Calu3 (cell line): ENCODE data around the gene PGAM2. TPM values are rescaled to one million over a fixed set of nuclear protein-coding genes. Genes with fewer than 3 reads are reported as not detected.
"Not testable (repeated sequence)": the region's sequence is repeated elsewhere in the genome, so short reads cannot be mapped to it uniquely, and the experiment has no call there.

Experiments
- BruUV-seq: library from RNA; stranded (reverse); fragments of 400-500 nt; replicated peaks from 2 replicates; lab custom pipeline; 2021; lab: Mats Ljungman, UMichigan
- CTCF ChIA-PET: fragments of 300-600 bp; sonication (Branson Sonifier 250); formaldehyde crosslinking; loops from one replicate; lab custom pipeline; 2022; ENCODE audit warnings: antibody characterized with exemption; lab: Charles Lee
- DNase-seq: peaks from one replicate; pipeline ENCODE4 v3.0.0; 2022
- H3K27ac Mint-ChIP-seq: one replicate; pipeline ENCODE4 v1.8.0; 2022; ENCODE audit warnings: mixed read lengths; ENCODE audit not compliant: unreplicated experiment
- H3K27me3 Mint-ChIP-seq: one replicate; pipeline ENCODE4 v1.8.0; 2022; ENCODE audit warnings: mixed read lengths; ENCODE audit not compliant: unreplicated experiment
- H3K36me3 Mint-ChIP-seq: one replicate; pipeline ENCODE4 v1.8.0; 2022; ENCODE audit warnings: mild to moderate bottlenecking, moderate library complexity, mixed read lengths; ENCODE audit not compliant: insufficient read depth, unreplicated experiment
- H3K4me1 Mint-ChIP-seq: one replicate; pipeline ENCODE4 v1.8.0; 2022; ENCODE audit warnings: mild to moderate bottlenecking, low read depth, mixed read lengths; ENCODE audit not compliant: unreplicated experiment
- H3K4me3 Mint-ChIP-seq: one replicate; pipeline ENCODE4 v1.8.0; 2022; ENCODE audit warnings: mild to moderate bottlenecking, low read depth, moderate library complexity, mixed read lengths; ENCODE audit not compliant: unreplicated experiment
- H3K9me3 Mint-ChIP-seq: one replicate; pipeline ENCODE4 v1.8.0; 2022; ENCODE audit warnings: low read depth, mixed read lengths; ENCODE audit not compliant: unreplicated experiment
- intact Hi-C: fragments of 100-400 bp; cut with micrococcal nuclease; formaldehyde crosslinking; loops from one replicate; pipeline ENCODE4 v1.10.0; 2022; ENCODE audit not compliant: unreplicated experiment
- microRNA-seq: library from miRNA; unstranded; fragments of <30 nt; microRNA quantifications from one replicate; pipeline ENCODE4 v1.2.0, GENCODE V29; 2022
- total RNA-seq: library from RNA; stranded (reverse); gene quantifications from 2 replicates; pipeline ENCODE4 v1.2.3, GENCODE V29; 2022
- TF ChIP-seq, protein P1 (sequence below): fragments of 200-600 bp; IDR thresholded peaks from one replicate; pipeline ENCODE4 v1.8.0; 2022; ENCODE audit warnings: antibody characterized with exemption; ENCODE audit not compliant: unreplicated experiment

The PGAM2 gene
- total RNA-seq, 1 experiment from 2014 or later, result 0.87 TPM

DNA sequence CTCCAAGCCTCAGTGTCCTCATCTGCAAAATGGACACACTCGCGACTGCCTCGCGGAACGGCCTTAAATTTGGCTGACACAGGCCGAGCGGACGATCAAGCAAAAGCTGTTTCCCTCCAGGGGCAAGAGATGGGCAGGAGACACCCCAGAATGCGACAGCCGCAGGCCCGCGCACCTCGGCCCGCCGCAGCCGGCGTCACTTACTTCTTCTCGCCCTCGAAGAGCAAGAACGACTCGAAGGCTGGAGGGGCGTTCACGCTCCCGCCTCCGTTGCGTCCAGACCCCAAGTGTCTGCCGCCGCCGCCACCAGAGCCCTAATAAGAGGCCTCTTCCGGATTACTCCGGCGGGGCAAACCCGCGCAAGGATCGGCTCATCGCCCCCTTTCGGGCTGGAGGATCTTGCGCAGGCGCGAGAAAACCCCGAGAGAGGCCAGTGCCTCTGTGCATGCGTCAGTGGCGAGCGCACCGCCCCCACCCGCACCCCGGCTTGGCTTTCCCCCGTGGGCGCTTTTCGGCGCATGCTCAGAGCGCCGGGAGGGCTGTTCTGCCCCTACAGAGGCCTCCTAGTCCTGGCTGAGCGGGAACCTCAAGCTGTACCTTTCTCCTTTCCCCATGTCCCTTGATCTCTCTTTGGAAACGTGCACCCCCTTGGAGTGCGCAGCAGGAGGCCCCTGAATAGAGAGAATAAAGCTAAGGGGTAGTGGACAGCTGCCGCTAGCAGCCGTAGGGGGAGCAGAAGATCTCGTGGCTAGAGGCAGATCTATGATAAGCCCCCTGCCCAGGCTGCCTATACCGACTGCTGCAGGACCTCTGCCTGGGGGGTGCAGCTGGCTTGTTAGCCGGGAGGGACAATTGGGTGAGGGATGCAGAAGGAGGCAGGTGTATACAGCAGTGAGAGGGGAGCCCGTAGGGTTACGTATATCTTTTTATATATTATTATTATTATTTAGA, 46.2 kb downstream of the PGAM2 start:
- Mint-ChIP-seq H3K27ac (peak overlapping the region; percentile 58), H3K36me3 (peaks cover 22% of the 10 kb centered on the region), H3K4me3 (peak overlapping the region; percentile 85)
- BruUV-seq, H3K4me1 Mint-ChIP-seq, intact Hi-C loops, H3K27me3 Mint-ChIP-seq, H3K9me3 Mint-ChIP-seq: not testable (repeated sequence)
- peak; percentile 100 for DNase-seq
- TF ChIP-seq, protein P1, sequence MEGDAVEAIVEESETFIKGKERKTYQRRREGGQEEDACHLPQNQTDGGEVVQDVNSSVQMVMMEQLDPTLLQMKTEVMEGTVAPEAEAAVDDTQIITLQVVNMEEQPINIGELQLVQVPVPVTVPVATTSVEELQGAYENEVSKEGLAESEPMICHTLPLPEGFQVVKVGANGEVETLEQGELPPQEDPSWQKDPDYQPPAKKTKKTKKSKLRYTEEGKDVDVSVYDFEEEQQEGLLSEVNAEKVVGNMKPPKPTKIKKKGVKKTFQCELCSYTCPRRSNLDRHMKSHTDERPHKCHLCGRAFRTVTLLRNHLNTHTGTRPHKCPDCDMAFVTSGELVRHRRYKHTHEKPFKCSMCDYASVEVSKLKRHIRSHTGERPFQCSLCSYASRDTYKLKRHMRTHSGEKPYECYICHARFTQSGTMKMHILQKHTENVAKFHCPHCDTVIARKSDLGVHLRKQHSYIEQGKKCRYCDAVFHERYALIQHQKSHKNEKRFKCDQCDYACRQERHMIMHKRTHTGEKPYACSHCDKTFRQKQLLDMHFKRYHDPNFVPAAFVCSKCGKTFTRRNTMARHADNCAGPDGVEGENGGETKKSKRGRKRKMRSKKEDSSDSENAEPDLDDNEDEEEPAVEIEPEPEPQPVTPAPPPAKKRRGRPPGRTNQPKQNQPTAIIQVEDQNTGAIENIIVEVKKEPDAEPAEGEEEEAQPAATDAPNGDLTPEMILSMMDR, result peak; percentile 82
- CTCF ChIA-PET, result interaction anchor here (1.1 to 1.5 kb wide), 4 partner anchors 25 to 396 kb away, joined by 3 to 4 read pairs (median 3); partner anchors contain the start of gene DBNL

DNA sequence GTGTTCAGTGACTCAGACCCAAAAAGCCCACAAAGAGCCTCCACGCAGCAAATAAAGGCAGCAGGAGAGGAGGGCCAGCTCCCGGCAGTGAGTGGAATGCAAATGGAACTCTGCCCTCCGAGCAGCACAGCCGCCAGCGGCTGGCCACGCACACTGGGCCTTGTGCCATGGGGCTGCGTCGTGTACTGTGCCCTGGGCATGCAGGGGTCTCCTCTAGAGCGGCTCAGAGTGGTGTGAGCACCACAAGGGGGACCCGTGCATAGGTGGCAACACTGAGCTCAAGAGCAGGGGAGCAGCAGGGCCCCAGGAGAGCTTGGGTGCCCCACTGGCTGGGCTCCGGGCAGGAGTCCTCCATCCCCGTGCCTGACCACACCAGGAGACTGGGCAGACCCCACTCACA, 50.3 kb downstream of the PGAM2 start:
- H3K27me3 Mint-ChIP-seq, intact Hi-C loops, H3K4me1 Mint-ChIP-seq, BruUV-seq, H3K9me3 Mint-ChIP-seq, CTCF ChIA-PET, DNase-seq, H3K4me3 Mint-ChIP-seq, H3K27ac Mint-ChIP-seq: not testable (repeated sequence)
- peaks cover 27% of the 10 kb centered on the region for H3K36me3 Mint-ChIP-seq

Small RNA genes lying within 50 kb of the gene (microRNA-seq; reads per million reads assigned to microRNA genes)
- gene MIR6837 (1.8 reads per million), gene MIR6838 (not detected)

Other genes starting within 250 kb of the PGAM2 start
- 164 and 182 TPM in 2 replicates for gene MRPS24, start 196.1 kb downstream of the PGAM2 start, total RNA-seq
- gene URGCP, start 159.0 kb downstream of the PGAM2 start, total RNA-seq, result 44.1 and 48.3 TPM in 2 replicates
- 21.4 and 22.7 TPM in 2 replicates for gene UBE2D4, start 139.1 kb downstream of the PGAM2 start, total RNA-seq
- not detected in 2 replicates for gene SPDYE1, start 67.7 kb downstream of the PGAM2 start, total RNA-seq
- gene DBNL, start 20.9 kb downstream of the PGAM2 start, total RNA-seq, result 164 and 180 TPM in 2 replicates
- 44.2 and 57.9 TPM in 2 replicates for gene POLM, start 17.0 kb upstream of the PGAM2 start, total RNA-seq
- not detected in 2 replicates for gene AEBP1, start 38.8 kb upstream of the PGAM2 start, total RNA-seq
- 237 and 246 TPM in 2 replicates for gene POLD2, start 58.0 kb upstream of the PGAM2 start, total RNA-seq
- not detected in 2 replicates for gene MYL7, start 75.8 kb upstream of the PGAM2 start, total RNA-seq
- gene GCK, start 123.9 kb upstream of the PGAM2 start, total RNA-seq, result not detected in 2 replicates
- 139 and 146 TPM in 2 replicates for gene YKT6, start 135.4 kb upstream of the PGAM2 start, total RNA-seq